IPS DF 19.7 (cell line): ENCODE measurements around the gene FOXL3.

Experiments used
- DNase-seq: peaks from one replicate; pipeline ENCODE4 v3.0.0-alpha.2; 2013; ENCODE audit warnings: low read depth, low spot score

FOXL3 gene

GRCh38 chr7:302054-302992 lies 12.4 kb downstream of the FOXL3 start:
- DNase-seq: no peak

- no peak for DNase-seq
Measured at GRCh38 chr7:303425-303824, 13.5 kb downstream of the FOXL3 start.

GRCh38 chr7:303884-304573 lies 14.1 kb downstream of the FOXL3 start:
- DNase-seq: no peak

- no peak for DNase-seq
Measured at GRCh38 chr7:304574-305409, 14.8 kb downstream of the FOXL3 start.

- DNase-seq: no peak
Measured at GRCh38 chr7:305410-306151, 15.6 kb downstream of the FOXL3 start.

- no peak for DNase-seq
Measured at GRCh38 chr7:307970-308369, 18.0 kb downstream of the FOXL3 start.

- DNase-seq: no peak
Measured at GRCh38 chr7:309586-310228, 19.7 kb downstream of the FOXL3 start.

GRCh38 chr7:311131-311680 lies 21.2 kb downstream of the FOXL3 start:
- DNase-seq: no peak

GRCh38 chr7:311796-312195 lies 21.8 kb downstream of the FOXL3 start:
- DNase-seq: no peak

- DNase-seq: no peak
Measured at GRCh38 chr7:312424-312823, 22.5 kb downstream of the FOXL3 start.

GRCh38 chr7:314853-315252 lies 24.9 kb downstream of the FOXL3 start:
- no peak for DNase-seq

- no peak for DNase-seq
Measured at GRCh38 chr7:315516-316265, 25.7 kb downstream of the FOXL3 start.

GRCh38 chr7:317643-318405 lies 27.9 kb downstream of the FOXL3 start:
- no peak for DNase-seq

- no peak for DNase-seq
Measured at GRCh38 chr7:318476-318875, 28.5 kb downstream of the FOXL3 start.

GRCh38 chr7:318878-319661 lies 29.1 kb downstream of the FOXL3 start:
- DNase-seq: no peak

- no peak for DNase-seq
Measured at GRCh38 chr7:320297-320696, 30.3 kb downstream of the FOXL3 start.

- DNase-seq: no peak
Measured at GRCh38 chr7:322111-322671, 32.2 kb downstream of the FOXL3 start.

GRCh38 chr7:322708-323111 lies 32.7 kb downstream of the FOXL3 start:
- no peak for DNase-seq
